Suprapubic skin (tissue), 4 donors: Measurements from ENCODE around the gene NFU1.

Experiments used
- CTCF ChIP-seq, 2 donors: fragments of 200-600 bp in 1 of 2; fragments of 450-650 bp in 1 of 2; sonication (generic) in 1 of 2; IDR thresholded peaks; one replicate each; pipeline ENCODE4 v1.5.1; 2016 to 2019; ENCODE audit warnings: antibody characterized with exemption in 2 of 2, mild to moderate bottlenecking in 1 of 2, moderate library complexity in 1 of 2
- EP300 ChIP-seq: sonication (generic); formaldehyde crosslinking; IDR thresholded peaks from one replicate; pipeline ENCODE4 v1.6.1; 2017; ENCODE audit warnings: antibody characterized with exemption
- POLR2A ChIP-seq, 2 donors: fragments of 450-650 bp; IDR thresholded peaks; one replicate each; pipeline ENCODE4 v1.6.1; 2017; ENCODE audit warnings: antibody characterized with exemption in 2 of 2, mild to moderate bottlenecking in 2 of 2, moderate library complexity in 2 of 2
- POLR2AphosphoS5 ChIP-seq, 3 donors: sonication (generic); formaldehyde crosslinking; IDR thresholded peaks; one replicate each; pipeline ENCODE4 v1.6.1; 2017; ENCODE audit warnings: antibody characterized with exemption in 3 of 3

GRCh38 chr2:69372767-69373166, 64.5 kb downstream of the NFU1 start:
- no peak for TF ChIP-seq CTCF (IDR thresholded peaks at IDR 0.05)
- TF ChIP-seq POLR2A (IDR thresholded peaks at IDR 0.05): no peak
- no peak for TF ChIP-seq POLR2AphosphoS5 (IDR thresholded peaks at IDR 0.05)
- TF ChIP-seq EP300: no peak
